PFSK-1 (cell line): ENCODE results near the gene UROS.

Source experiments
- POLR2AphosphoS5 ChIP-seq: IDR thresholded peaks from 2 replicates; pipeline ENCODE4 v1.6.1; 2012; ENCODE audit warnings: low read depth, mild to moderate bottlenecking, control low read depth, low read length, moderate library complexity
- SIN3A ChIP-seq: IDR thresholded peaks from 2 replicates; pipeline ENCODE4 v1.6.1; 2012; ENCODE audit warnings: mild to moderate bottlenecking, low read length, moderate library complexity, borderline replicate concordance; ENCODE audit not compliant: insufficient read depth
- TAF1 ChIP-seq: IDR thresholded peaks from 2 replicates; pipeline ENCODE4 v1.6.1; 2012; ENCODE audit warnings: low read length, control low read depth, borderline replicate concordance; ENCODE audit not compliant: insufficient read depth
- TF ChIP-seq, protein P1 (sequence below), 2 experiments: IDR thresholded peaks; 2 replicates each; pipeline versions ENCODE4 v1.6.1 to v1.8.0; 2011 to 2012; ENCODE audit warnings: low read depth in 2 of 2, low read length in 2 of 2, control low read depth in 1 of 2, inconsistent platforms in 1 of 2, mild to moderate bottlenecking in 1 of 2, moderate library complexity in 1 of 2; ENCODE audit not compliant: insufficient read depth in 1 of 2

DNA sequence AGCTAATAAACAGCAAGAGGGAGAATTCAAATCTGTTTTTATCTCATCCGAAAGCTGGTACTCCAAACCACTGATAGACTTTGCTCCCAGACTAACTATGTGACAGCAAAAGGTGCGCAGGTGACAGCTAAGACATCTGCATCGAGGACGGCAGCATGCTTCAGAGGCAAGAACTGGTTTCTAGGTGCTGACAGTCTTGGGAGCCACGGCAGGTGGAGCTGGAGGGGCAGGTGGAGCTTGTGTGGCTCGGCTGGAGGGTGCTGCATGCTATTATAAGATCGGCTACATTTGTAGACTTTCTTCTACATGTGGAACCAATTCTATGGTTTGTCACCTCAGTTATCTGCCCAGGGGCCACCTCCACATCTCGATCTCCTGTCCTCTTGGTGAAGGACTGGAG lies 25.6 kb downstream of the UROS start:
- TF ChIP-seq, protein P1, sequence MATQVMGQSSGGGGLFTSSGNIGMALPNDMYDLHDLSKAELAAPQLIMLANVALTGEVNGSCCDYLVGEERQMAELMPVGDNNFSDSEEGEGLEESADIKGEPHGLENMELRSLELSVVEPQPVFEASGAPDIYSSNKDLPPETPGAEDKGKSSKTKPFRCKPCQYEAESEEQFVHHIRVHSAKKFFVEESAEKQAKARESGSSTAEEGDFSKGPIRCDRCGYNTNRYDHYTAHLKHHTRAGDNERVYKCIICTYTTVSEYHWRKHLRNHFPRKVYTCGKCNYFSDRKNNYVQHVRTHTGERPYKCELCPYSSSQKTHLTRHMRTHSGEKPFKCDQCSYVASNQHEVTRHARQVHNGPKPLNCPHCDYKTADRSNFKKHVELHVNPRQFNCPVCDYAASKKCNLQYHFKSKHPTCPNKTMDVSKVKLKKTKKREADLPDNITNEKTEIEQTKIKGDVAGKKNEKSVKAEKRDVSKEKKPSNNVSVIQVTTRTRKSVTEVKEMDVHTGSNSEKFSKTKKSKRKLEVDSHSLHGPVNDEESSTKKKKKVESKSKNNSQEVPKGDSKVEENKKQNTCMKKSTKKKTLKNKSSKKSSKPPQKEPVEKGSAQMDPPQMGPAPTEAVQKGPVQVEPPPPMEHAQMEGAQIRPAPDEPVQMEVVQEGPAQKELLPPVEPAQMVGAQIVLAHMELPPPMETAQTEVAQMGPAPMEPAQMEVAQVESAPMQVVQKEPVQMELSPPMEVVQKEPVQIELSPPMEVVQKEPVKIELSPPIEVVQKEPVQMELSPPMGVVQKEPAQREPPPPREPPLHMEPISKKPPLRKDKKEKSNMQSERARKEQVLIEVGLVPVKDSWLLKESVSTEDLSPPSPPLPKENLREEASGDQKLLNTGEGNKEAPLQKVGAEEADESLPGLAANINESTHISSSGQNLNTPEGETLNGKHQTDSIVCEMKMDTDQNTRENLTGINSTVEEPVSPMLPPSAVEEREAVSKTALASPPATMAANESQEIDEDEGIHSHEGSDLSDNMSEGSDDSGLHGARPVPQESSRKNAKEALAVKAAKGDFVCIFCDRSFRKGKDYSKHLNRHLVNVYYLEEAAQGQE (IDR thresholded peaks at IDR 0.05; ENCODE audit: insufficient read depth in 1 of 2, low read depth in 2 of 2, low read length in 2 of 2): no peak
- no peak for TF ChIP-seq POLR2AphosphoS5
- TF ChIP-seq SIN3A: no peak
- no peak for TF ChIP-seq TAF1
